GM12878 (cell line): ENCODE measurements around the gene PRDX3. TPM values are rescaled to one million over a fixed set of nuclear protein-coding genes. Genes with fewer than 3 reads are reported as not detected.

Experiments used
- ATAC-seq: fragments of 200-7000 bp; cut with Tn5 transposase; 3 replicates; pipeline ENCODE4 v1.9.1; 2020; ENCODE audit warnings: mild to moderate bottlenecking, moderate library complexity
- BruUV-seq: library from RNA; stranded (reverse); fragments of 400-500 nt; replicated peaks from 2 replicates; lab custom pipeline; 2021; lab: Mats Ljungman, UMichigan
- CTCF ChIA-PET: fragments of 300-600 bp; sonication (Branson Sonifier 250); formaldehyde crosslinking; extraction: SDS; loops from one replicate; lab custom pipeline; 2021; ENCODE audit warnings: inconsistent platforms; lab: Yijun Ruan, JAX
- POLR2A ChIA-PET: fragments of 350-600 bp; formaldehyde crosslinking; extraction: SDS; loops from one replicate; lab custom pipeline; 2021; ENCODE audit warnings: inconsistent platforms; lab: Charles Lee
- RAD21 ChIA-PET: fragments of 300-600 bp; sonication (Branson Sonifier 250); formaldehyde crosslinking; loops from one replicate; lab custom pipeline; 2023; ENCODE audit warnings: antibody characterized with exemption; ENCODE audit not compliant: unreplicated experiment; lab: Charles Lee
- SMC1A ChIA-PET: fragments of 300-600 bp; sonication (Branson Sonifier 250); formaldehyde crosslinking; loops from one replicate; lab custom pipeline; 2023; ENCODE audit not compliant: unreplicated experiment, uncharacterized antibody; lab: Charles Lee
- DNase-seq: peaks from one replicate; pipeline ENCODE4 v3.0.0-alpha.2; 2011; ENCODE audit warnings: low read depth, low spot score
- FAIRE-seq: peaks from 3 replicates; lab custom pipeline; 2011; peaks lifted over from hg19 to GRCh38; lab: Jason Lieb, UNC
- H2AFZ ChIP-seq: 2 replicates; pipeline ENCODE4 v1.6.0; 2011; ENCODE audit warnings: low read depth, low read length, control low read depth; ENCODE audit not compliant: control insufficient read depth
- H3K27ac ChIP-seq: 2 replicates; pipeline ENCODE4 v1.5.1; 2011; ENCODE audit warnings: control low read depth; ENCODE audit not compliant: control insufficient read depth, insufficient read depth
- H3K27me3 ChIP-seq, 2 experiments: replicated peaks in 1 of 2; 2 replicates each; pipeline versions ENCODE4 v1.6.0 to v1.6.1; 2011; ENCODE audit warnings: low read length in 1 of 2; ENCODE audit not compliant: control insufficient read depth in 2 of 2, insufficient read depth in 2 of 2
- H3K36me3 ChIP-seq, 2 experiments: 2 replicates each; pipeline ENCODE4 v1.5.1; 2011; ENCODE audit warnings: low read length in 1 of 2; ENCODE audit not compliant: control insufficient read depth in 2 of 2, insufficient read depth in 2 of 2
- H3K4me1 ChIP-seq: 2 replicates; pipeline ENCODE4 v1.6.1; 2011; ENCODE audit warnings: mild to moderate bottlenecking, low read length, moderate library complexity, mixed read lengths; ENCODE audit not compliant: control insufficient read depth, insufficient read depth
- H3K4me2 ChIP-seq: 2 replicates; pipeline ENCODE4 v1.6.0; 2011; ENCODE audit warnings: control low read depth; ENCODE audit not compliant: control insufficient read depth, insufficient read depth
- H3K4me3 ChIP-seq: fragments of 200-600 bp; sonication (generic); 2 replicates; pipeline ENCODE4 v1.5.1; 2016
- H3K79me2 ChIP-seq: 2 replicates; pipeline ENCODE4 v1.6.0; 2011; ENCODE audit warnings: low read length; ENCODE audit not compliant: control insufficient read depth, insufficient read depth
- H3K9ac ChIP-seq: 2 replicates; pipeline ENCODE4 v1.8.0; 2011; ENCODE audit warnings: low read length, control low read depth, mixed read lengths; ENCODE audit not compliant: control insufficient read depth, insufficient read depth
- H3K9me3 ChIP-seq: replicated peaks from 3 replicates; pipeline ENCODE4 v1.5.1; 2011; ENCODE audit warnings: mild to moderate bottlenecking, low read length; ENCODE audit not compliant: control insufficient read depth, insufficient read depth
- H4K20me1 ChIP-seq: 2 replicates; pipeline ENCODE4 v1.6.0; 2011; ENCODE audit not compliant: control insufficient read depth, insufficient read depth
- CREB1 ChIP-seq: IDR thresholded peaks from 2 replicates; pipeline ENCODE4 v1.6.1; 2012; ENCODE audit warnings: low read depth, mild to moderate bottlenecking, inconsistent platforms
- NR2F1 ChIP-seq: fragments of 450-650 bp; conservative IDR thresholded peaks from 2 replicates; pipeline ENCODE4 v1.6.1; 2017; ENCODE audit warnings: mild to moderate bottlenecking
- PAX5 ChIP-seq: IDR thresholded peaks from 2 replicates; pipeline ENCODE4 v1.6.1; 2011; ENCODE audit warnings: low read depth, low read length, borderline replicate concordance
- WGBS: methylation state at CpG from one replicate; pipeline ENCODE4 v1.1.6; 2016; ENCODE audit warnings: low lambda C conversion rate; ENCODE audit not compliant: insufficient replicate concordance, insufficient coverage; ENCODE audit errors: missing lambda C conversion rate; 5-methylcytosine and 5-hydroxymethylcytosine counted together
- in situ Hi-C: fragments of 300-500 bp; cut with MboI; formaldehyde crosslinking; loops from 9 replicates; pipeline ENCODE4 v1.14.3; 2018; ENCODE audit warnings: mixed read lengths
- intact Hi-C: fragments of 100-400 bp; cut with micrococcal nuclease; formaldehyde crosslinking; loops from one replicate; pipeline ENCODE4 v1.14.2; 2022; ENCODE audit not compliant: unreplicated experiment
- polyA plus RNA-seq, 11 experiments: library from polyadenylated mRNA; depleted of rRNA in 4 of 11; unstranded in 6 of 11; stranded (reverse) in 5 of 11; fragments of >200 nt; fragmentation: Nextera tagmentation in 4 of 11; fragmentation: Illumina TruSeq in 1 of 11; extraction: Ambion mirVana in 4 of 11; extraction: Trizol in 1 of 11; gene quantifications; 1 replicate in 1 of 11; 2 replicates in 10 of 11; pipeline versions ENCODE4 v1.2.1 to v1.2.3, GENCODE V29; 2011 to 2016; ENCODE audit warnings: inconsistent platforms in 2 of 11, missing spikeins in 2 of 11, low read depth in 1 of 11
- total RNA-seq, 4 experiments: library from RNA; depleted of rRNA in 3 of 4; stranded (reverse); fragments of >200 nt in 3 of 4; fragmentation: Illumina TruSeq in 1 of 4; extraction: Trizol in 1 of 4; gene quantifications; 2 replicates each; pipeline versions ENCODE4 v1.2.1 to v1.2.3, GENCODE V29; 2013 to 2021
- TF ChIP-seq, protein P1 (sequence below): fragments of 450-650 bp; formaldehyde crosslinking; IDR thresholded peaks from 2 replicates; pipeline ENCODE4 v1.5.0; 2022; ENCODE audit warnings: mild to moderate bottlenecking, missing genetic modification characterization
- TF ChIP-seq, protein P2 (sequence below): IDR thresholded peaks from 2 replicates; pipeline ENCODE4 v1.6.1; 2011; ENCODE audit warnings: low read depth, low read length, improper control_type of control experiment, borderline replicate concordance
- TF ChIP-seq, protein P3 (sequence below): IDR thresholded peaks from 2 replicates; pipeline ENCODE4 v1.6.1; 2012; ENCODE audit warnings: low read depth, low read length, improper control_type of control experiment

The PRDX3 gene
- total and polyA plus RNA-seq, 10 of the 15 experiments (the other 5 are each of a cell fraction or from before 2014, with no cell fraction given) = 195 to 1,431 (median 398) TPM

DNA sequence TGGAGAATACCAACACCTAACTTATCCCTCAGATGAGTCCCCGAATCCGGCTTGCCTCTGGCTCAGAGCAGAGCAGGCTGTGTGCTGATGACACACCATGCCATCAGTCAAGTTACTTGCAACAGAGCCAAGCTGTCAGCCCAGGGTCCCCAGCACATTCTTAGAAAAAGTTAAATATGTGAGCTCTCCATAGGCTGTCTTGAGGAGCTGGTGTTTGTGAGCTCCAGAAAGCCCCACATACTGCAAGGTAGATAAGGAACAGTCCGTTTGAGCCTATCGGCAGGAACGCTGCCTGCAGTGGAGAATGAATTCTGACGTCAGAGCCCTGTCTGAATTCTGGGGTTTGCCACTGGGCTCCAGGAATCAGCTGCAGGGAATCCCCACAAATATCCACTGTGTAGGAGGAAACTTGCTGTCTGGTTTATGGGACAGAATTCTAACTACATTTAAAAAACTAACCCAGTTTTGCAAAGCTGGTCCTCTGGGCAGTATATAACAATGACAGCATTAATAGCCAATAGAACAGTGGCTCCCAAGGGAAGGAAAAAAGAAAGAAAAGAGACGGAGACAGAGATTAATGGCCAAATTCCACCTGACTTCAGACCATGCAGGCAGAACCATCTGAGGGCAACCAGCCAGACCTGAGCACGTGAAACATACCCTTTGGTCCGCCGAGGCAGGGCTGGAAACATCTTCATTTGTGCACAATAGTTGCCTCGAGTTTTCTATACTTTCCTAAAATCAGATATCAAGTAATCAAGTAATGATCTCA, 16.7 kb downstream of the PRDX3 start:
- no peak for FAIRE-seq
- Histone ChIP-seq H3K4me3 (no peak overlapping the region), H3K27ac (no peak overlapping the region), H3K9ac (no peak overlapping the region), H2AFZ (no peak overlapping the region), H3K4me2 (no peak overlapping the region), H3K36me3 (peaks cover 1 to 11% of the 10 kb centered on the region in 2 experiments; a peak in 3 of 4 replicates), H3K79me2 (peaks cover 18% of the 10 kb centered on the region), H3K27me3 (no peaks in the 10 kb centered on the region), H4K20me1 (no peaks in the 10 kb centered on the region), H3K9me3 (no peaks in the 10 kb centered on the region), H3K4me1 (peaks cover 11% of the 10 kb centered on the region)
- no peak for ATAC-seq
- CTCF ChIA-PET = interaction anchor here (0.5 to 2.1 kb wide), 5 partner anchors 9 to 479 kb away, joined by 3 to 9 read pairs (median 3); no protein-coding TSS in a partner anchor
- SMC1A ChIA-PET = interaction anchor here (0.6 to 1.5 kb wide), 5 partner anchors 15 to 61 kb away, joined by 3 to 5 read pairs (median 3); partner anchors contain the start of gene GRK5
- 66% methylated on average over 11 of the region's 11 CpGs for WGBS
- in situ Hi-C loops = no loop called here
- TF ChIP-seq, protein P1, sequence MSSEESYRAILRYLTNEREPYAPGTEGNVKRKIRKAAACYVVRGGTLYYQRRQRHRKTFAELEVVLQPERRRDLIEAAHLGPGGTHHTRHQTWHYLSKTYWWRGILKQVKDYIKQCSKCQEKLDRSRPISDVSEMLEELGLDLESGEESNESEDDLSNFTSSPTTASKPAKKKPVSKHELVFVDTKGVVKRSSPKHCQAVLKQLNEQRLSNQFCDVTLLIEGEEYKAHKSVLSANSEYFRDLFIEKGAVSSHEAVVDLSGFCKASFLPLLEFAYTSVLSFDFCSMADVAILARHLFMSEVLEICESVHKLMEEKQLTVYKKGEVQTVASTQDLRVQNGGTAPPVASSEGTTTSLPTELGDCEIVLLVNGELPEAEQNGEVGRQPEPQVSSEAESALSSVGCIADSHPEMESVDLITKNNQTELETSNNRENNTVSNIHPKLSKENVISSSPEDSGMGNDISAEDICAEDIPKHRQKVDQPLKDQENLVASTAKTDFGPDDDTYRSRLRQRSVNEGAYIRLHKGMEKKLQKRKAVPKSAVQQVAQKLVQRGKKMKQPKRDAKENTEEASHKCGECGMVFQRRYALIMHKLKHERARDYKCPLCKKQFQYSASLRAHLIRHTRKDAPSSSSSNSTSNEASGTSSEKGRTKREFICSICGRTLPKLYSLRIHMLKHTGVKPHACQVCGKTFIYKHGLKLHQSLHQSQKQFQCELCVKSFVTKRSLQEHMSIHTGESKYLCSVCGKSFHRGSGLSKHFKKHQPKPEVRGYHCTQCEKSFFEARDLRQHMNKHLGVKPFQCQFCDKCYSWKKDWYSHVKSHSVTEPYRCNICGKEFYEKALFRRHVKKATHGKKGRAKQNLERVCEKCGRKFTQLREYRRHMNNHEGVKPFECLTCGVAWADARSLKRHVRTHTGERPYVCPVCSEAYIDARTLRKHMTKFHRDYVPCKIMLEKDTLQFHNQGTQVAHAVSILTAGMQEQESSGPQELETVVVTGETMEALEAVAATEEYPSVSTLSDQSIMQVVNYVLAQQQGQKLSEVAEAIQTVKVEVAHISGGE = no peak
- TF ChIP-seq, protein P2, sequence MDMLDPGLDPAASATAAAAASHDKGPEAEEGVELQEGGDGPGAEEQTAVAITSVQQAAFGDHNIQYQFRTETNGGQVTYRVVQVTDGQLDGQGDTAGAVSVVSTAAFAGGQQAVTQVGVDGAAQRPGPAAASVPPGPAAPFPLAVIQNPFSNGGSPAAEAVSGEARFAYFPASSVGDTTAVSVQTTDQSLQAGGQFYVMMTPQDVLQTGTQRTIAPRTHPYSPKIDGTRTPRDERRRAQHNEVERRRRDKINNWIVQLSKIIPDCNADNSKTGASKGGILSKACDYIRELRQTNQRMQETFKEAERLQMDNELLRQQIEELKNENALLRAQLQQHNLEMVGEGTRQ = no peak
- TF ChIP-seq PAX5 (no peak), CREB1 (no peak), NR2F1 (no peak)
- TF ChIP-seq, protein P3, sequence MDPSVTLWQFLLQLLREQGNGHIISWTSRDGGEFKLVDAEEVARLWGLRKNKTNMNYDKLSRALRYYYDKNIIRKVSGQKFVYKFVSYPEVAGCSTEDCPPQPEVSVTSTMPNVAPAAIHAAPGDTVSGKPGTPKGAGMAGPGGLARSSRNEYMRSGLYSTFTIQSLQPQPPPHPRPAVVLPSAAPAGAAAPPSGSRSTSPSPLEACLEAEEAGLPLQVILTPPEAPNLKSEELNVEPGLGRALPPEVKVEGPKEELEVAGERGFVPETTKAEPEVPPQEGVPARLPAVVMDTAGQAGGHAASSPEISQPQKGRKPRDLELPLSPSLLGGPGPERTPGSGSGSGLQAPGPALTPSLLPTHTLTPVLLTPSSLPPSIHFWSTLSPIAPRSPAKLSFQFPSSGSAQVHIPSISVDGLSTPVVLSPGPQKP = no peak
- POLR2A ChIA-PET = interaction anchor here (0.6 to 1.0 kb wide), 4 partner anchors 27 to 99 kb away, joined by 3 to 5 read pairs (median 3); no protein-coding TSS in a partner anchor
- RAD21 ChIA-PET = no interaction called here
- no peak for DNase-seq
- no TSS peak for BruUV-seq
- intact Hi-C loops = no loop called here
